ENCODE results near the gene MYO15B. TPM values are rescaled to one million over a fixed set of nuclear protein-coding genes. Genes with fewer than 3 reads are reported as not detected.

The MYO15B gene
- total and polyA plus RNA-seq, 2 of the 13 experiments (the other 11 are each of a cell fraction or from before 2014, with no cell fraction given) = 2.8 to 8.1 TPM

DNA sequence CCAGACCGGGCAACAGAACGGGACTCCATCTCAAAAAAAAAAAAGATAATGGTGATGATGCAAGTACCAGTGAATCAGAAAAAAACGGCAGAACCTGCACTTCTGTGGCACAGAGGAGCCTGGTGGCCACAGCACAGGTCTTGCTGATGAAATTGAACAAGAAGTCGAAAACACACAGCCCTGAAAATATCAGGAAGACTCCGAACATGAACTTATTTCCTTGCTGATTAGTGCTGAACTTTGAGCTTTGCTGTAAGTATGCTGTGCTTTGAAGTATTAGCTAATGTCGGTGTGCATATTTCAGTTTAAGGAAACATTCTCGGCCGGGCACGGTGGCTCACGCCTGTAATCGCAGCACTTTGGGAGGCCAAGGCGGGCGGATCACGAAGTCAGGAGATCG lies 10.9 kb upstream of the MYO15B start (continued):
- TF ChIP-seq NR2F1 (CRISPR knock-in tag; IDR thresholded peaks at IDR 0.05) (peak in 1 of 2 experiments; percentile 43; a peak in 1 of 4 replicates), ARNT2 (CRISPR knock-in tag; IDR thresholded peaks at IDR 0.05; ENCODE audit: low read depth) (no peak), U2AF1 (optimal IDR thresholded peaks at IDR 0.05; ENCODE audit: low read depth, low read length) (no peak), NFE2L1 (CRISPR knock-in tag; IDR thresholded peaks at IDR 0.05; ENCODE audit: borderline replicate concordance) (no peak), RFX1 (IDR thresholded peaks at IDR 0.05) (no peak), ZNF446 (CRISPR knock-in tag; IDR thresholded peaks at IDR 0.05) (no peak), FOXK1 (CRISPR knock-in tag; IDR thresholded peaks at IDR 0.05; ENCODE audit: borderline replicate concordance, low read depth) (no peak; the same call in 1 of the 2 replicates), ZNF484 (CRISPR knock-in tag; IDR thresholded peaks at IDR 0.05; ENCODE audit: borderline replicate concordance, low read depth) (no peak), ELF1 (CRISPR knock-in tag; IDR thresholded peaks at IDR 0.05) (0 out of 2 replicates have a peak, but pooled peaks have one; percentile 41), TOE1 (CRISPR knock-in tag; IDR thresholded peaks at IDR 0.05) (no peak), ZNF660 (CRISPR knock-in tag; IDR thresholded peaks at IDR 0.05; ENCODE audit: borderline replicate concordance, low read depth) (no peak), ZNF790 (CRISPR knock-in tag; IDR thresholded peaks at IDR 0.05; ENCODE audit: borderline replicate concordance) (no peak), ARID2 (CRISPR knock-in tag; IDR thresholded peaks at IDR 0.05; ENCODE audit: borderline replicate concordance) (no peak), ZNF607 (CRISPR knock-in tag; IDR thresholded peaks at IDR 0.05; ENCODE audit: borderline replicate concordance) (no peak)
- TF ChIP-seq, protein P1, sequence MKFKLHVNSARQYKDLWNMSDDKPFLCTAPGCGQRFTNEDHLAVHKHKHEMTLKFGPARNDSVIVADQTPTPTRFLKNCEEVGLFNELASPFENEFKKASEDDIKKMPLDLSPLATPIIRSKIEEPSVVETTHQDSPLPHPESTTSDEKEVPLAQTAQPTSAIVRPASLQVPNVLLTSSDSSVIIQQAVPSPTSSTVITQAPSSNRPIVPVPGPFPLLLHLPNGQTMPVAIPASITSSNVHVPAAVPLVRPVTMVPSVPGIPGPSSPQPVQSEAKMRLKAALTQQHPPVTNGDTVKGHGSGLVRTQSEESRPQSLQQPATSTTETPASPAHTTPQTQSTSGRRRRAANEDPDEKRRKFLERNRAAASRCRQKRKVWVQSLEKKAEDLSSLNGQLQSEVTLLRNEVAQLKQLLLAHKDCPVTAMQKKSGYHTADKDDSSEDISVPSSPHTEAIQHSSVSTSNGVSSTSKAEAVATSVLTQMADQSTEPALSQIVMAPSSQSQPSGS (CRISPR knock-in tag; IDR thresholded peaks at IDR 0.05) = peak; percentile 29; the same call in 1 of the 2 replicates
- TF ChIP-seq, protein P2, sequence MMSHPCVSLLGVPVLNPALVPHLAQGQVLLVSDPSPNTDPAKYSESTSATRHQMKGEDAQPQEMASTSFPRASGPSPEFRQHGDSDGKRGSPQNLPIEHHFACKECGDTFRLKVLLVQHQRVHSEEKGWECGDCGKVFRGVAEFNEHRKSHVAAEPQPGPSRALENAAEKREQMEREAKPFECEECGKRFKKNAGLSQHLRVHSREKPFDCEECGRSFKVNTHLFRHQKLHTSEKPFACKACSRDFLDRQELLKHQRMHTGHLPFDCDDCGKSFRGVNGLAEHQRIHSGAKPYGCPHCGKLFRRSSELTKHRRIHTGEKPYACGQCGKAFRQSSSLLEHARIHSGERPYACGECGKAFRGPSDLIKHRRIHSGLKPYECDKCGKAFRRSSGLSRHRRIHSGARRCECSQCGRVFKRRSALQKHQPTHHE (CRISPR knock-in tag; IDR thresholded peaks at IDR 0.05; ENCODE audit: borderline replicate concordance) = no peak
- TF ChIP-seq, protein P3, sequence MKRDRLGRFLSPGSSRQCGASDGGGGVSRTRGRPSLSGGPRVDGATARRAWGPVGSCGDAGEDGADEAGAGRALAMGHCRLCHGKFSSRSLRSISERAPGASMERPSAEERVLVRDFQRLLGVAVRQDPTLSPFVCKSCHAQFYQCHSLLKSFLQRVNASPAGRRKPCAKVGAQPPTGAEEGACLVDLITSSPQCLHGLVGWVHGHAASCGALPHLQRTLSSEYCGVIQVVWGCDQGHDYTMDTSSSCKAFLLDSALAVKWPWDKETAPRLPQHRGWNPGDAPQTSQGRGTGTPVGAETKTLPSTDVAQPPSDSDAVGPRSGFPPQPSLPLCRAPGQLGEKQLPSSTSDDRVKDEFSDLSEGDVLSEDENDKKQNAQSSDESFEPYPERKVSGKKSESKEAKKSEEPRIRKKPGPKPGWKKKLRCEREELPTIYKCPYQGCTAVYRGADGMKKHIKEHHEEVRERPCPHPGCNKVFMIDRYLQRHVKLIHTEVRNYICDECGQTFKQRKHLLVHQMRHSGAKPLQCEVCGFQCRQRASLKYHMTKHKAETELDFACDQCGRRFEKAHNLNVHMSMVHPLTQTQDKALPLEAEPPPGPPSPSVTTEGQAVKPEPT (CRISPR knock-in tag; IDR thresholded peaks at IDR 0.05; ENCODE audit: low read depth) = no peak
- TF ChIP-seq, protein P4, sequence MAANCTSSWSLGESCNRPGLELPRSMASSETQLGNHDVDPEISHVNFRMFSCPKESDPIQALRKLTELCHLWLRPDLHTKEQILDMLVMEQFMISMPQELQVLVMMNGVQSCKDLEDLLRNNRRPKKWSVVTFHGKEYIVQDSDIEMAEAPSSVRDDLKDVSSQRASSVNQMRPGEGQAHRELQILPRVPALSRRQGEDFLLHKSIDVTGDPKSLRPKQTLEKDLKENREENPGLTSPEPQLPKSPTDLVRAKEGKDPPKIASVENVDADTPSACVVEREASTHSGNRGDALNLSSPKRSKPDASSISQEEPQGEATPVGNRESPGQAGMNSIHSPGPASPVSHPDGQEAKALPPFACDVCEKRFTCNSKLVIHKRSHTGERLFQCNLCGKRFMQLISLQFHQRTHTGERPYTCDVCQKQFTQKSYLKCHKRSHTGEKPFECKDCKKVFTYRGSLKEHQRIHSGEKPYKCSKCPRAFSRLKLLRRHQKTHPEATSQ (CRISPR knock-in tag; IDR thresholded peaks at IDR 0.05; ENCODE audit: borderline replicate concordance) = no peak
- TF ChIP-seq, protein P5, sequence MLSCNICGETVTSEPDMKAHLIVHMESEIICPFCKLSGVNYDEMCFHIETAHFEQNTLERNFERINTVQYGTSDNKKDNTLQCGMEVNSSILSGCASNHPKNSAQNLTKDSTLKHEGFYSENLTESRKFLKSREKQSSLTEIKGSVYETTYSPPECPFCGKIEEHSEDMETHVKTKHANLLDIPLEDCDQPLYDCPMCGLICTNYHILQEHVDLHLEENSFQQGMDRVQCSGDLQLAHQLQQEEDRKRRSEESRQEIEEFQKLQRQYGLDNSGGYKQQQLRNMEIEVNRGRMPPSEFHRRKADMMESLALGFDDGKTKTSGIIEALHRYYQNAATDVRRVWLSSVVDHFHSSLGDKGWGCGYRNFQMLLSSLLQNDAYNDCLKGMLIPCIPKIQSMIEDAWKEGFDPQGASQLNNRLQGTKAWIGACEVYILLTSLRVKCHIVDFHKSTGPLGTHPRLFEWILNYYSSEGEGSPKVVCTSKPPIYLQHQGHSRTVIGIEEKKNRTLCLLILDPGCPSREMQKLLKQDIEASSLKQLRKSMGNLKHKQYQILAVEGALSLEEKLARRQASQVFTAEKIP (CRISPR knock-in tag; IDR thresholded peaks at IDR 0.05; ENCODE audit: borderline replicate concordance) = no peak
- TF ChIP-seq, protein P6, sequence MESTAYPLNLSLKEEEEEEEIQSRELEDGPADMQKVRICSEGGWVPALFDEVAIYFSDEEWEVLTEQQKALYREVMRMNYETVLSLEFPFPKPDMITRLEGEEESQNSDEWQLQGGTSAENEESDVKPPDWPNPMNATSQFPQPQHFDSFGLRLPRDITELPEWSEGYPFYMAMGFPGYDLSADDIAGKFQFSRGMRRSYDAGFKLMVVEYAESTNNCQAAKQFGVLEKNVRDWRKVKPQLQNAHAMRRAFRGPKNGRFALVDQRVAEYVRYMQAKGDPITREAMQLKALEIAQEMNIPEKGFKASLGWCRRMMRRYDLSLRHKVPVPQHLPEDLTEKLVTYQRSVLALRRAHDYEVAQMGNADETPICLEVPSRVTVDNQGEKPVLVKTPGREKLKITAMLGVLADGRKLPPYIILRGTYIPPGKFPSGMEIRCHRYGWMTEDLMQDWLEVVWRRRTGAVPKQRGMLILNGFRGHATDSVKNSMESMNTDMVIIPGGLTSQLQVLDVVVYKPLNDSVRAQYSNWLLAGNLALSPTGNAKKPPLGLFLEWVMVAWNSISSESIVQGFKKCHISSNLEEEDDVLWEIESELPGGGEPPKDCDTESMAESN (CRISPR knock-in tag; conservative IDR thresholded peaks at IDR 0.05) = peak; percentile 28; the same call in 1 of the 2 replicates

All from HepG2 (cell line).